Sigmoid colon (tissue), 4 donors: ENCODE measurements around the gene ACER1.

Experiments
- CTCF ChIP-seq, 4 experiments: fragments of 450-650 bp in 3 of 4; fragments of 200-600 bp in 1 of 4; IDR thresholded peaks; one replicate each; pipeline ENCODE4 v1.5.1; 2016 to 2019; ENCODE audit warnings: antibody characterized with exemption in 4 of 4, mild to moderate bottlenecking in 3 of 4, moderate library complexity in 2 of 4
- EP300 ChIP-seq, 4 donors: sonication (generic); formaldehyde crosslinking; IDR thresholded peaks; one replicate each; pipeline ENCODE4 v1.6.1; 2017; ENCODE audit warnings: antibody characterized with exemption in 4 of 4
- POLR2AphosphoS5 ChIP-seq, 4 donors: sonication (generic); formaldehyde crosslinking; IDR thresholded peaks; one replicate each; pipeline ENCODE4 v1.6.1; 2017; ENCODE audit warnings: antibody characterized with exemption in 4 of 4

GRCh38 chr19:6318772-6319171 lies 14.6 kb downstream of the ACER1 start:
- no peak for TF ChIP-seq CTCF (IDR thresholded peaks at IDR 0.05)
- TF ChIP-seq POLR2AphosphoS5 (IDR thresholded peaks at IDR 0.05), result no peak
- no peak for TF ChIP-seq EP300 (IDR thresholded peaks at IDR 0.05)
